HepG2 (cell line): ENCODE data around the gene PAXX. TPM values are rescaled to one million over a fixed set of nuclear protein-coding genes. Genes with fewer than 3 reads are reported as not detected.
A peak's percentile ranks its signal among the peaks of the same experiment; 100 is the strongest.

ENCODE experiments used
- ATAC-seq: fragments of 200-7000 bp; cut with Tn5 transposase; 3 replicates; pipeline ENCODE4 v1.9.1; 2020; ENCODE audit warnings: mild to moderate bottlenecking, moderate library complexity
- BruUV-seq: library from RNA; stranded (reverse); fragments of 400-500 nt; replicated peaks from 2 replicates; lab custom pipeline; 2021; lab: Mats Ljungman, UMichigan
- CTCF ChIA-PET: fragments of 300-600 bp; formaldehyde crosslinking; extraction: SDS; loops from one replicate; lab custom pipeline; 2021; ENCODE audit warnings: low total read pairs, inconsistent platforms, low intra/inter-chr PET ratio; lab: Yijun Ruan, JAX
- POLR2A ChIA-PET: fragments of 350-600 bp; sonication (Branson Sonifier 250); formaldehyde crosslinking; loops from one replicate; lab custom pipeline; 2020; ENCODE audit warnings: antibody characterized with exemption, inconsistent platforms; lab: Yijun Ruan, JAX
- DNase-seq: peaks from one replicate; pipeline ENCODE4 v3.0.0-alpha.2; 2015; ENCODE audit warnings: low spot score
- FAIRE-seq: peaks from 3 replicates; lab custom pipeline; 2011; peaks lifted over from hg19 to GRCh38; lab: Jason Lieb, UNC
- H2AFZ ChIP-seq: one replicate; pipeline ENCODE4 v1.6.1; 2011; ENCODE audit warnings: low read length, inconsistent platforms
- H3K27ac ChIP-seq: fragments of 300-600 bp; 3 replicates; pipeline ENCODE4 v1.8.0; 2011; ENCODE audit warnings: mixed run types, mild to moderate bottlenecking, mixed read lengths, low read length, inconsistent platforms; ENCODE audit not compliant: insufficient read depth; ENCODE audit errors: extremely low read length
- H3K27me3 ChIP-seq, 2 experiments: fragments of 200-600 bp in 1 of 2; 2 replicates in 1 of 2; 3 replicates in 1 of 2; pipeline versions ENCODE4 v1.6.0 to v1.8.0; 2011; ENCODE audit warnings: low read length in 2 of 2, mild to moderate bottlenecking in 2 of 2, moderate library complexity in 2 of 2, inconsistent platforms in 1 of 2; ENCODE audit not compliant: insufficient read depth in 2 of 2, control insufficient read depth in 1 of 2
- H3K36me3 ChIP-seq, 2 experiments: fragments of 200-600 bp in 1 of 2; replicated peaks in 1 of 2; 2 replicates in 1 of 2; 3 replicates in 1 of 2; pipeline versions ENCODE4 v1.5.1 to v1.8.0; 2011; ENCODE audit warnings: low read length in 2 of 2, inconsistent platforms in 1 of 2; ENCODE audit not compliant: insufficient read depth in 2 of 2, control insufficient read depth in 1 of 2
- H3K4me1 ChIP-seq: 2 replicates; pipeline ENCODE4 v1.5.1; 2012; ENCODE audit warnings: low read length, inconsistent platforms; ENCODE audit not compliant: insufficient read depth
- H3K4me2 ChIP-seq: 2 replicates; pipeline ENCODE4 v1.6.0; 2011; ENCODE audit warnings: low read depth, low read length, inconsistent platforms
- H3K4me3 ChIP-seq, 3 experiments: fragments of 200-600 bp in 1 of 3; sonication (generic), shearing (Covaris generic) in 1 of 3; replicated peaks in 1 of 3; 2 replicates each; pipeline ENCODE4 v1.5.1; 2011 to 2016; ENCODE audit warnings: low read length in 3 of 3, inconsistent platforms in 2 of 3, low read depth in 2 of 3, mild to moderate bottlenecking in 2 of 3, control low read depth in 1 of 3, mixed read lengths in 1 of 3; ENCODE audit not compliant: insufficient read depth in 1 of 3
- H3K79me2 ChIP-seq: one replicate; pipeline ENCODE4 v1.6.1; 2011; ENCODE audit warnings: low read length, inconsistent platforms; ENCODE audit not compliant: insufficient read depth
- H3K9ac ChIP-seq: 2 replicates; pipeline ENCODE4 v1.6.0; 2011; ENCODE audit warnings: mild to moderate bottlenecking, low read depth, low read length, inconsistent platforms; ENCODE audit not compliant: insufficient read depth
- H3K9me3 ChIP-seq: 2 replicates; pipeline ENCODE4 v1.5.1; 2012; ENCODE audit warnings: mild to moderate bottlenecking, low read length
- H4K20me1 ChIP-seq: 2 replicates; pipeline ENCODE4 v1.6.0; 2011; ENCODE audit warnings: inconsistent platforms, mild to moderate bottlenecking, low read length, moderate library complexity; ENCODE audit not compliant: insufficient read depth
- GTF3A ChIP-seq: sonication (generic); formaldehyde crosslinking; conservative IDR thresholded peaks from 2 replicates; pipeline ENCODE4 v1.4.0; 2020; ENCODE audit warnings: mild to moderate bottlenecking, missing genetic modification reagents
- KDM6A ChIP-seq: IDR thresholded peaks from 2 replicates; pipeline ENCODE4 v1.6.1; 2016; ENCODE audit warnings: low read depth
- MLLT10 ChIP-seq: sonication (generic); formaldehyde crosslinking; IDR thresholded peaks from 2 replicates; pipeline ENCODE4 v1.4.0; 2020; ENCODE audit warnings: missing genetic modification reagents
- RBFOX2 ChIP-seq: fragments of 200-400 bp; formaldehyde crosslinking; IDR thresholded peaks from 2 replicates; pipeline ENCODE4 v1.6.1; 2017; ENCODE audit warnings: low read depth, mild to moderate bottlenecking, low read length
- SMARCE1 ChIP-seq: fragments of 450-650 bp; IDR thresholded peaks from 2 replicates; pipeline ENCODE4 v1.6.1; 2017; ENCODE audit warnings: borderline replicate concordance
- ZBTB44 ChIP-seq: sonication (generic); formaldehyde crosslinking; IDR thresholded peaks from 2 replicates; pipeline ENCODE4 v1.4.0; 2020; ENCODE audit warnings: missing genetic modification reagents
- ZHX1 ChIP-seq: sonication (generic); formaldehyde crosslinking; IDR thresholded peaks from 2 replicates; pipeline ENCODE4 v1.8.1; 2022; ENCODE audit warnings: low read depth, mild to moderate bottlenecking, missing genetic modification reagents
- ZNF121 ChIP-seq: sonication (generic); formaldehyde crosslinking; IDR thresholded peaks from 2 replicates; pipeline ENCODE4 v1.5.0; 2020; ENCODE audit warnings: mild to moderate bottlenecking, missing genetic modification reagents
- ZNF138 ChIP-seq: sonication (generic); formaldehyde crosslinking; IDR thresholded peaks from 2 replicates; pipeline ENCODE4 v1.5.0; 2020; ENCODE audit warnings: mild to moderate bottlenecking, low read depth, missing genetic modification reagents
- ZNF317 ChIP-seq: sonication (generic); formaldehyde crosslinking; IDR thresholded peaks from 2 replicates; pipeline ENCODE4 v1.5.0; 2020; ENCODE audit warnings: mild to moderate bottlenecking, missing genetic modification reagents
- ZNF350 ChIP-seq: sonication (generic); formaldehyde crosslinking; IDR thresholded peaks from 2 replicates; pipeline ENCODE4 v1.4.0; 2020; ENCODE audit warnings: mild to moderate bottlenecking, low read depth, missing genetic modification reagents, borderline replicate concordance
- ZNF546 ChIP-seq: sonication (generic); formaldehyde crosslinking; conservative IDR thresholded peaks from 2 replicates; pipeline ENCODE4 v1.8.1; 2023; ENCODE audit warnings: mild to moderate bottlenecking, missing genetic modification reagents
- ZNF639 ChIP-seq: conservative IDR thresholded peaks from 2 replicates; pipeline ENCODE4 v1.6.1; 2018; ENCODE audit warnings: missing genetic modification reagents
- ZNF691 ChIP-seq: sonication (generic); formaldehyde crosslinking; IDR thresholded peaks from 2 replicates; pipeline ENCODE4 v1.4.0; 2020; ENCODE audit warnings: missing genetic modification reagents, low read depth, mild to moderate bottlenecking, borderline replicate concordance
- ZNF891 ChIP-seq: sonication (generic); formaldehyde crosslinking; IDR thresholded peaks from 2 replicates; pipeline ENCODE4 v1.5.0; 2020; ENCODE audit warnings: mild to moderate bottlenecking, missing genetic modification reagents
- WGBS: methylation state at CpG from one replicate; pipeline ENCODE4 v1.1.6; 2017; ENCODE audit warnings: low lambda C conversion rate; 5-methylcytosine and 5-hydroxymethylcytosine counted together
- in situ Hi-C: cut with HindIII; loops from 2 replicates; pipeline ENCODE4 v1.10.0; 2017; ENCODE audit warnings: low pct_unique_long_range_greater_than_20kb; ENCODE audit not compliant: extremely low pct_ligation_motif_present
- intact Hi-C: fragments of 100-400 bp; cut with micrococcal nuclease; formaldehyde crosslinking; loops from one replicate; pipeline ENCODE4 v1.10.0; 2022; ENCODE audit not compliant: unreplicated experiment
- polyA plus RNA-seq, 8 experiments: library from polyadenylated mRNA; depleted of rRNA in 3 of 8; stranded (reverse) in 7 of 8; unstranded in 1 of 8; fragments of >200 nt; fragmentation: Illumina TruSeq in 4 of 8; extraction: Trizol in 4 of 8; gene quantifications; 2 replicates each; pipeline versions ENCODE4 v1.2.1 to v1.2.3, GENCODE V29; 2011 to 2016; ENCODE audit warnings: low read depth in 4 of 8, missing spikeins in 1 of 8, mixed read lengths in 1 of 8; ENCODE audit not compliant: insufficient read depth in 1 of 8
- total RNA-seq, 5 experiments: library from RNA; depleted of rRNA; stranded (reverse); fragments of >200 nt; fragmentation: Illumina TruSeq; extraction: Trizol; gene quantifications; 2 replicates each; pipeline ENCODE4 v1.2.3, GENCODE V29; 2016; ENCODE audit warnings: low read depth in 1 of 5

The PAXX gene
- total and polyA plus RNA-seq, 2 of the 13 experiments (the other 11 are each of a cell fraction or from before 2014, with no cell fraction given), result 14.0 to 31.9 TPM

GRCh38 chr9:136942881-136943230 lies 49.4 kb upstream of the PAXX start (continued):
- TF ChIP-seq ZNF639 (CRISPR knock-in tag) (no peak), ZNF317 (no peak), MLLT10 (CRISPR knock-in tag) (no peak), GTF3A (CRISPR knock-in tag) (no peak), RBFOX2 (0 out of 2 replicates have a peak, but pooled peaks have one; percentile 30)

- H3K9ac ChIP-seq, result peak overlapping the region; percentile 90
- peak; percentile 2 for ATAC-seq
- no peaks in the 10 kb centered on the region for H4K20me1 ChIP-seq
- H3K36me3 ChIP-seq, result peaks cover 8 to 36% of the 10 kb centered on the region in 2 experiments
- no peak for FAIRE-seq
- TSS peak; percentile 45 for BruUV-seq
- H3K4me1 ChIP-seq, result peaks cover 41% of the 10 kb centered on the region
- H2AFZ ChIP-seq, result no peak overlapping the region
- peak overlapping the region; percentile 90 to 95 (median 91) for H3K4me3 ChIP-seq
- H3K4me2 ChIP-seq, result peak overlapping the region; percentile 89
- no peaks in the 10 kb centered on the region for H3K27me3 ChIP-seq
- in situ Hi-C loops (no loop called here), intact Hi-C loops (no loop called here)
- 37% methylated on average over 6 of the region's 61 CpGs for WGBS
- DNase-seq, result no peak
- ChIA-PET CTCF (no interaction called here), POLR2A (interaction anchor here (1.0 to 2.3 kb wide), 5 partner anchors 42 to 155 kb away, joined by 3 to 10 read pairs (median 4); partner anchors contain the start of gene TRAF2)
- H3K27ac ChIP-seq, result peak overlapping the region; percentile 75
- H3K9me3 ChIP-seq, result no peaks in the 10 kb centered on the region
- peaks cover 10% of the 10 kb centered on the region for H3K79me2 ChIP-seq
- no peak for TF ChIP-seq ZBTB44
- 0 out of 2 replicates have a peak, but pooled peaks have one; percentile 65 for TF ChIP-seq ZNF891 (CRISPR knock-in tag)
- TF ChIP-seq ZHX1, result 0 out of 2 replicates have a peak, but pooled peaks have one; percentile 27
- no peak for TF ChIP-seq ZNF350 (CRISPR knock-in tag)
- no peak for TF ChIP-seq ZNF121 (CRISPR knock-in tag)
- 0 out of 2 replicates have a peak, but pooled peaks have one; percentile 17 for TF ChIP-seq ZNF138 (CRISPR knock-in tag)
- TF ChIP-seq SMARCE1, result no peak
- TF ChIP-seq ZNF691 (CRISPR knock-in tag), result peak; percentile 43; the same call in 1 of the 2 replicates
- no peak for TF ChIP-seq ZNF546
- no peak for TF ChIP-seq KDM6A
Observed at GRCh38 chr9:136943291-136944211, 48.7 kb upstream of the PAXX start.
